ENCODE results near the gene SLC6A1.

Gene SLC6A1

GRCh38 chr3:10992943-10993728, 588 bp downstream of the SLC6A1 start:
- no peak for DNase-seq (ENCODE audit: low read depth, low spot score)
- no peak overlapping the region for H3K4me3 ChIP-seq (ENCODE audit: low read depth, low read length)

GRCh38 chr3:10993729-10994065, 1.1 kb downstream of the SLC6A1 start:
- TF ChIP-seq CTCF (IDR thresholded peaks at IDR 0.05; ENCODE audit: insufficient read depth, low read length, missing control alignments): no peak
- DNase-seq (ENCODE audit: low read depth, low spot score): no peak
- CTCF ChIA-PET: interaction anchor here (1.3 to 3.6 kb wide), 5 partner anchors 11 to 68 kb away, joined by 3 to 16 read pairs (median 3); no protein-coding TSS in a partner anchor
- POLR2A ChIA-PET: no interaction called here
- H3K4me3 ChIP-seq (ENCODE audit: low read depth, low read length): no peak overlapping the region

More at GRCh38 chr3:10992943-10993728, 588 bp downstream of the SLC6A1 start:
- no peak for TF ChIP-seq CTCF (IDR thresholded peaks at IDR 0.05; ENCODE audit: insufficient read depth, low read length, missing control alignments)
- ChIA-PET POLR2A (no interaction called here), CTCF (interaction anchor here (1.3 to 3.6 kb wide), 4 partner anchors 10 to 66 kb away, joined by 3 to 16 read pairs (median 4); no protein-coding TSS in a partner anchor)

GRCh38 chr3:10994306-10994705, 1.8 kb downstream of the SLC6A1 start:
- TF ChIP-seq CTCF (IDR thresholded peaks at IDR 0.05; ENCODE audit: insufficient read depth, low read length, missing control alignments): no peak
- no peak for DNase-seq (ENCODE audit: low read depth, low spot score)
- CTCF ChIA-PET: interaction anchor here (1.3 to 3.6 kb wide), 3 partner anchors 11 to 67 kb away, joined by 3 to 16 read pairs (median 3); no protein-coding TSS in a partner anchor
- no peak overlapping the region for H3K4me3 ChIP-seq (ENCODE audit: low read depth, low read length)
- POLR2A ChIA-PET: no interaction called here

DNA sequence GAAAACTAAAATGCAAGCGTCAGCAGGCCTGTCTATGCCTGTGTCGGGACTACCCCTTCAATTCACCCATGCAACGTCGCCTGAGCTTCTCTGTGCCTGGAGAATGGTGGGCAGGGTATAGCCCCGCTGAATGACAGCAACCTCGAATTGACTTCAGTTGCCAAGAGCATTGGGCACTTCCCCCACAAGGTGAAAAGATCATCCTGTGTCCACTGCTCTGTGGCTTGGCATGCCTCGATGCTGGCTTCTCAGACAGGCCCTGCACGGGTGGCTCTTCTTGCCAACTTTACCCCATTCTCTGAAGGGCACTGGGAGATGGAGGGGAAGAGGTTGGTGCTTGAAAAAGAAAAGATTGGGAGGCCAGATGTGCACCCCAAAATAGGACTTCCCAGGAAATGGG, 3.3 kb downstream of the SLC6A1 start:
- no peak overlapping the region for H3K4me3 ChIP-seq (ENCODE audit: low read depth, low read length)
- no peak for DNase-seq (ENCODE audit: low read depth, low spot score)
- TF ChIP-seq CTCF (IDR thresholded peaks at IDR 0.05; ENCODE audit: insufficient read depth, low read length, missing control alignments): no peak
- CTCF ChIA-PET: interaction anchor here (3.6 kb wide), 1 partner anchor 13 kb away, joined by 16 read pairs; no protein-coding TSS in a partner anchor
- POLR2A ChIA-PET: no interaction called here

DNA sequence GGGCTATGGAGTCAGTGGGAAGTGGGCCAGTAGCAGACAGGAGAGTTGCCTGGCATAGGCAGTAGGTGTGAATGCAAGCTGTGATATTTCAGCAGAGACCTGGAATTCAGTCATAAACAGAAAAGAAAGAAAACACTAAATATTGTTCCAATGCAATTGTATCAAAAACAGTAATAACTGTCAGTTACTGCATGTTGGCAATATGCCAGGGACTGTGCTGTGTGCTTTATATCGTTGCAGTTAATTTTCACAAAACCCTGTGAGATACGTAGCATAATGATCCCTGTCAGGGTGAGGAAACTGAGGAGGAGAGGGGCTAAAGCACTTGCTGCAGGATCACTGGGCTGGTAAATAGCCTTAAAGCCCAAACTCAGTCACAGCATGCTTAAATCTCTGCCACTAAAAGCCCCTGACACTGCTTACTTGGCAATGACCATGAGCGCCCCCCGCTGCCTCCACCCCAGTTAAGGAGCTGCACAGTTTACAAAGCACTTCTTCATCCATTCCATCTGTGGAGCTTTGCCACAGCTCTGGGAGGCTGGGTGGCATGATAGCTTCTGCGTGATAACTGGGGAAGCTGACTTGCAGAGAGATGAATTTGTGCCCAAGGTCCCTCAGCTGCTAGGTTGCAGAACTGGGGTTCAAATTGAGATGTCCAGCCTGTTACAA, 3.9 kb downstream of the SLC6A1 start:
- TF ChIP-seq CTCF (IDR thresholded peaks at IDR 0.05; ENCODE audit: insufficient read depth, low read length, missing control alignments): no peak
- DNase-seq (ENCODE audit: low read depth, low spot score): no peak
- POLR2A ChIA-PET: no interaction called here
- CTCF ChIA-PET: no interaction called here
- H3K4me3 ChIP-seq (ENCODE audit: low read depth, low read length): no peak overlapping the region

- CTCF ChIA-PET: interaction anchor here (1.5 kb wide), 1 partner anchor 12 kb away, joined by 4 read pairs; no protein-coding TSS in a partner anchor
- POLR2A ChIA-PET: no interaction called here
- H3K4me3 ChIP-seq (ENCODE audit: low read depth, low read length): no peak overlapping the region
- no peak for DNase-seq (ENCODE audit: low read depth, low spot score)
- TF ChIP-seq CTCF (IDR thresholded peaks at IDR 0.05; ENCODE audit: insufficient read depth, low read length, missing control alignments): no peak
These were observed 4.6 kb downstream of the SLC6A1 start for GRCh38 chr3:10997196-10997595.
